Stomach (tissue), 9 donors: ENCODE data around the gene AKT2. TPM values are rescaled to one million over a fixed set of nuclear protein-coding genes. Genes with fewer than 3 reads are reported as not detected.

Experiments used
- DNase-seq, 2 donors: peaks; one replicate each; pipeline versions ENCODE4 v3.0.0 to v3.0.0-alpha.2; 2013 to 2019
- H3K27ac ChIP-seq, 5 donors: fragments of 200-600 bp in 4 of 5; sonication (generic) in 4 of 5; one replicate each; pipeline ENCODE4 v1.5.1; 2013 to 2019; ENCODE audit warnings: mild to moderate bottlenecking in 1 of 5, moderate library complexity in 1 of 5
- H3K27me3 ChIP-seq, 3 donors: fragments of 200-600 bp; sonication (generic); one replicate each; pipeline ENCODE4 v1.5.1; 2017 to 2019; ENCODE audit warnings: mixed run types in 1 of 3
- H3K36me3 ChIP-seq, 4 donors: fragments of 200-600 bp; sonication (generic); 1 replicate in 3 of 4; 2 replicates in 1 of 4; pipeline ENCODE4 v1.5.1; 2016 to 2019
- H3K4me1 ChIP-seq, 4 donors: fragments of 200-600 bp; sonication (generic); one replicate each; pipeline ENCODE4 v1.5.1; 2016 to 2019
- H3K4me3 ChIP-seq, 4 donors: fragments of 200-600 bp; sonication (generic) in 3 of 4; one replicate each; pipeline ENCODE4 v1.5.1; 2016 to 2019; ENCODE audit warnings: mild to moderate bottlenecking in 1 of 4
- H3K9me3 ChIP-seq, 4 donors: fragments of 200-600 bp; sonication (generic); one replicate each; pipeline ENCODE4 v1.5.1; 2016 to 2019
- CTCF ChIP-seq, 7 experiments: fragments of 450-650 bp in 4 of 7; fragments of 200-600 bp in 3 of 7; sonication (generic) in 3 of 7; IDR thresholded peaks; one replicate each; pipeline ENCODE4 v1.5.1; 2016 to 2019; ENCODE audit warnings: antibody characterized with exemption in 7 of 7, control low read depth in 2 of 7, mild to moderate bottlenecking in 1 of 7
- EP300 ChIP-seq: sonication (generic); formaldehyde crosslinking; IDR thresholded peaks from one replicate; pipeline ENCODE4 v1.6.1; 2017; ENCODE audit warnings: antibody characterized with exemption
- POLR2A ChIP-seq, 4 donors: fragments of 450-650 bp; IDR thresholded peaks; one replicate each; pipeline ENCODE4 v1.6.1; 2016; ENCODE audit warnings: antibody characterized with exemption in 4 of 4, control low read depth in 2 of 4, mild to moderate bottlenecking in 1 of 4, moderate library complexity in 1 of 4
- POLR2AphosphoS5 ChIP-seq, 3 donors: sonication (generic); formaldehyde crosslinking; IDR thresholded peaks; one replicate each; pipeline ENCODE4 v1.6.1; 2016; ENCODE audit warnings: antibody characterized with exemption in 3 of 3
- WGBS, 5 donors: extraction: QIAGEN DNeasy Blood & Tissue Kit in 3 of 5; methylation state at CpG; one replicate each; pipeline versions ENCODE4 v1.1.5 to v1.1.7; 2013 to 2018; 5-methylcytosine and 5-hydroxymethylcytosine counted together
- intact Hi-C: fragments of 100-400 bp; cut with DNase I; formaldehyde crosslinking; loops from one replicate; pipeline ENCODE4 v1.15.1; 2023; ENCODE audit warnings: low total_unique reads
- polyA plus RNA-seq, 3 donors: library from polyadenylated mRNA; stranded (reverse); fragments of 200-250 nt; gene quantifications; one replicate each; pipeline ENCODE4 v1.2.3, GENCODE V29; 2013
- total RNA-seq, 5 donors: library from RNA; depleted of rRNA; stranded (reverse); fragments of >200 nt; gene quantifications; one replicate each; pipeline versions ENCODE4 v1.1.0 to v1.2.3, GENCODE V29; 2014 to 2016
- donor health status: healthy with polysubstance abuse.
- donor health status: Bipolar disorder and iron deficiency.
- donor health status: healthy.

AKT2 gene
- total and polyA plus RNA-seq, 8 donors, result 26.0 to 227 (median 75.9) TPM

- Histone ChIP-seq H3K4me1 (peaks cover 0 to 47% (median 12%) of the 10 kb centered on the region in 4 donors), H3K27ac (no peak overlapping the region), H3K4me3 (no peak overlapping the region), H3K36me3 (peaks cover 16 to 52% (median 44%) of the 10 kb centered on the region in 4 donors), H3K9me3 (no peaks in the 10 kb centered on the region), H3K27me3 (no peaks in the 10 kb centered on the region)
- intact Hi-C loops, result no loop called here
- WGBS, 5 donors, result 91 to 95% (median 94%) methylated on average over 10 to 16 of the region's 16 CpGs
- no peak for DNase-seq
- TF ChIP-seq CTCF (IDR thresholded peaks at IDR 0.05), result no peak
- no peak for TF ChIP-seq EP300
- TF ChIP-seq POLR2AphosphoS5 (IDR thresholded peaks at IDR 0.05), result no peak
- TF ChIP-seq POLR2A (IDR thresholded peaks at IDR 0.05), result no peak
Observed at GRCh38 chr19:40246292-40247073, 38.7 kb downstream of the AKT2 start.

GRCh38 chr19:40245506-40246128 lies 39.5 kb downstream of the AKT2 start:
- intact Hi-C loops, result no loop called here
- no peak for DNase-seq
- peaks cover 0 to 48% (median 12%) of the 10 kb centered on the region in 4 donors for H3K4me1 ChIP-seq

GRCh38 chr19:40244579-40245317 lies 40.4 kb downstream of the AKT2 start:
- Histone ChIP-seq H3K27ac (no peak overlapping the region), H3K36me3 (peaks cover 28 to 57% (median 46%) of the 10 kb centered on the region in 4 donors), H3K4me1 (peaks cover 0 to 48% (median 12%) of the 10 kb centered on the region in 4 donors), H3K27me3 (no peaks in the 10 kb centered on the region), H3K9me3 (no peaks in the 10 kb centered on the region), H3K4me3 (no peak overlapping the region)
- intact Hi-C loops, result no loop called here
- DNase-seq, result no peak
- TF ChIP-seq POLR2A (IDR thresholded peaks at IDR 0.05), result no peak
- no peak for TF ChIP-seq POLR2AphosphoS5 (IDR thresholded peaks at IDR 0.05)
- TF ChIP-seq CTCF (IDR thresholded peaks at IDR 0.05), result no peak
- TF ChIP-seq EP300, result no peak
- WGBS, 5 donors, result 72 to 89% (median 81%) methylated on average over 11 to 12 of the region's 12 CpGs

More at GRCh38 chr19:40245506-40246128, 39.5 kb downstream of the AKT2 start:
- TF ChIP-seq POLR2AphosphoS5 (IDR thresholded peaks at IDR 0.05), result no peak
- no peak for TF ChIP-seq EP300
- H3K4me3 ChIP-seq, result no peak overlapping the region
- no peaks in the 10 kb centered on the region for H3K27me3 ChIP-seq
- H3K9me3 ChIP-seq, result no peaks in the 10 kb centered on the region
- H3K27ac ChIP-seq, result no peak overlapping the region
- 74 to 95% (median 92%) methylated on average over 4 to 9 of the region's 9 CpGs for WGBS, 5 donors
- H3K36me3 ChIP-seq, result peaks cover 21 to 57% (median 45%) of the 10 kb centered on the region in 4 donors

- H3K36me3 ChIP-seq, result peaks cover 44 to 63% (median 53%) of the 10 kb centered on the region in 4 donors
- H3K27me3 ChIP-seq, result no peaks in the 10 kb centered on the region
- intact Hi-C loops, result no loop called here
- TF ChIP-seq EP300 (no peak), POLR2A (IDR thresholded peaks at IDR 0.05) (no peak), POLR2AphosphoS5 (IDR thresholded peaks at IDR 0.05) (no peak), CTCF (IDR thresholded peaks at IDR 0.05) (no peak)
- WGBS, 5 donors, result 92 to 100% (median 97%) methylated on average over 2 of the region's 2 CpGs
- H3K4me3 ChIP-seq, result no peak overlapping the region
- no peak overlapping the region for H3K27ac ChIP-seq
- no peak for DNase-seq
- H3K9me3 ChIP-seq, result no peaks in the 10 kb centered on the region
- H3K4me1 ChIP-seq, result peaks cover 0 to 48% (median 12%) of the 10 kb centered on the region in 4 donors
Observed at GRCh38 chr19:40243181-40243580, 42.0 kb downstream of the AKT2 start.
